GM12872 (cell line): ENCODE measurements around the gene ZNF571.

Experiments used
- TF ChIP-seq, protein P1 (sequence below): IDR thresholded peaks from 3 replicates; pipeline ENCODE4 v1.5.1; 2011; ENCODE audit warnings: low read depth, mild to moderate bottlenecking, low read length, moderate library complexity; ENCODE audit not compliant: insufficient read depth

Gene ZNF571

DNA sequence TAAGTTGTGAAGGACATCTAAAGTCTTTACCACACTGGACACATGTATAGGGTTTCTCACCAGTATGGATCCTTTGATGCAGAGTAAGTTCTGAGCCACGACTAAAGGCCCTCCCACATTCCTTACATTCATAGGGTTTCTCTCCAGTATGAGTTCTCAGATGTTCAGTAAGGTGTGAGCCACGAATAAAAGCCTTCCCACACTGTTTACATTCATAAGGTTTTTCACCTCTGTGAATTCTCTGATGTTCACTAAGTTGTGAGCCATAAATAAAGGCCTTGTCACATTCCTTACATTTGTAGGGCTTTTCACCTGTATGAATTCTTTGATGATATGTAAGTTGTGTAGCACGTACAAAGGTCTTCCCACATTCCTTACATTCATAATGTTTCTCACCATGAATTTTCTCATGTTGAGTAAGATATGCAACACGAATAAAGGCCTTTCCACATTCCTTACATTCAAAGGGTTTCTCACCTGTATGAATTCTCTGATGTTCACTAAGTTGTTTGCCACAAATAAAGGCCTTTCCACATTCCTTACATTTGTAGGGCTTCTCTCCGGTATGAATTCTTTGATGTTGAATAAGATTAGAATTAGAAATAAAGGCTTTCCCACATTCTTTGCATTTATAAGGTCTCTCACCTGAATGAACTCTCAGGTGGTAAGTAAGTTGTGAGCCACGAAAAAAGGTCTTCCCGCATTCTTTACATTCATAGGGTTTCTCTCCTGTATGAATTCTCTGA lies 29.8 kb downstream of the ZNF571 start:
- TF ChIP-seq, protein P1, sequence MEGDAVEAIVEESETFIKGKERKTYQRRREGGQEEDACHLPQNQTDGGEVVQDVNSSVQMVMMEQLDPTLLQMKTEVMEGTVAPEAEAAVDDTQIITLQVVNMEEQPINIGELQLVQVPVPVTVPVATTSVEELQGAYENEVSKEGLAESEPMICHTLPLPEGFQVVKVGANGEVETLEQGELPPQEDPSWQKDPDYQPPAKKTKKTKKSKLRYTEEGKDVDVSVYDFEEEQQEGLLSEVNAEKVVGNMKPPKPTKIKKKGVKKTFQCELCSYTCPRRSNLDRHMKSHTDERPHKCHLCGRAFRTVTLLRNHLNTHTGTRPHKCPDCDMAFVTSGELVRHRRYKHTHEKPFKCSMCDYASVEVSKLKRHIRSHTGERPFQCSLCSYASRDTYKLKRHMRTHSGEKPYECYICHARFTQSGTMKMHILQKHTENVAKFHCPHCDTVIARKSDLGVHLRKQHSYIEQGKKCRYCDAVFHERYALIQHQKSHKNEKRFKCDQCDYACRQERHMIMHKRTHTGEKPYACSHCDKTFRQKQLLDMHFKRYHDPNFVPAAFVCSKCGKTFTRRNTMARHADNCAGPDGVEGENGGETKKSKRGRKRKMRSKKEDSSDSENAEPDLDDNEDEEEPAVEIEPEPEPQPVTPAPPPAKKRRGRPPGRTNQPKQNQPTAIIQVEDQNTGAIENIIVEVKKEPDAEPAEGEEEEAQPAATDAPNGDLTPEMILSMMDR: no peak

DNA sequence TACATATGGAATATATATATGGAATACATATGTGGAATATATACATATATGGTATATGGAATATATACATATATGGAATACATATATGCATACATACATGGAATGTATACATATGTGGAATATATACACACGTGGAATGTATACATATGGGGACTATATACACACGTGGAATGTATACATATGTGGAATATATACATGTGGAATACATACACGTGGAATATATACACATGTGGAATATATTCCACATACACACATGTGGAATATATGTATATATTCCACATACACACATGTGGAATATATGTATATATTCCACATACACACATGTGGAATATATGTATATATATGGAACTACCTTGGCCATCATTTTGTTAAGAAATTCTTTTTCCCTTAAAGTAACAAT lies 31.1 kb downstream of the ZNF571 start:
- TF ChIP-seq, protein P1: no peak

DNA sequence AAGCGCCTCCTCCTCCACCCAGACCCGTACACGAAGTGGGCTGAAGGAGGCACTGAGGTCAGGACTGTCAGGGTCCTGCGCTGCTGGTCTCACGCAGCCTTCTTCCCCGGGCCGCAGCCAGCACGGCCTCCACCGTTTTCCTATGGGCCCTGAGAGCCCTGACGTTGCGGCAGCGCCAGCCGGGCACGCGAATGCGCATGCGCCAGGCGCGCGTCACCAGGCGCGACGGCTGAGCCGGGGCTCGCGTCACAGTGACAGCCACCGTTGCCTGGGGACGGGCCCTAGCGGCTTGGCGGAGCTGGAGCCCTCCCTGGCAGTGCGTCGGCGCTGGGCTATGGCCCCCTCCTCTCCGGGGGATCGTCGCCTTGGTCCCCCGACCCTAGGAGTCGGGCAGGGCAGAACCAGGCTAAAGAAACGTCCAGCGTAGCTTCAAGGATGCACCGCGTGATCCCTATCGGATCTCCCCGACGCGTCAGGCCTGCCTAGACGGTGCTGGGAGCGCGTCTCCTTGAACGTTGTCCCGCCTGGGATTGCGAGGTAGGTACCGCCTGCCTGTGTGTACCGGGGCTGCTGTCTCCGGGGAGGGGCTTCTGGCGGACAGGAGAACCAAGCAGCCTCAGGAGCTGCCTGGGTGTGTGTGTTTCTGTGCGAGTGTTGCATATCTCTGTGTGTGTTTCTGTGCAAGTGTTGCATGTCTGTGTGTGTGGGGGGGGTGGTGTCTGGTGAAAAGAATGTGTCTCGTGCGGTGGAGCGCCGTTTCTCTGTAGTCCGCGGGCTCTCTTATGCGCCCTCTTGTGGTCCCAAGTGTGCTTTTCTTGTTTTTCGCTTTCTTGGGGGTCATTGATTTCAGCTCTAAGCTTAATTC lies 43.2 kb downstream of the ZNF571 start:
- TF ChIP-seq, protein P1: peak; percentile 38; the same call in 2 of the 3 replicates

DNA sequence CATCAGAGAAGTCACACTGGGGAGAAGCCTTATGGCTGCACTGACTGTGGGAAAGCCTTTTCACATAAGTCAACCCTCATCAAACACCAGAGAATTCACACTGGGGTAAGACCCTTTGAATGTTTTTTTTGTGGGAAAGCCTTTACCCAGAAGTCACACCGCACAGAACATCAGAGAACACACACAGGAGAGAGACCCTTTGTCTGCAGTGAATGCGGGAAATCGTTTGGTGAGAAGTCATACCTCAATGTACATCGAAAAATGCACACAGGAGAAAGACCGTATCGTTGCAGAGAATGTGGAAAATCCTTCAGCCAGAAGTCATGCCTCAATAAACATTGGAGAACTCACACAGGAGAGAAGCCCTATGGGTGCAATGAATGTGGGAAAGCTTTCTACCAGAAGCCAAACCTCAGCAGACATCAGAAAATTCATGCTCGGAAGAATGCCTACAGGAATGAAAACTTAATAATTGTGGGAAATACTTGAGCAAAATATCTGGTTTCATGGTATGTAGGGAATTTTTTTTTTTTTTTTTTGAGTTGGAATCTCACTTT lies 57.1 kb downstream of the ZNF571 start:
- TF ChIP-seq, protein P1: no peak

DNA sequence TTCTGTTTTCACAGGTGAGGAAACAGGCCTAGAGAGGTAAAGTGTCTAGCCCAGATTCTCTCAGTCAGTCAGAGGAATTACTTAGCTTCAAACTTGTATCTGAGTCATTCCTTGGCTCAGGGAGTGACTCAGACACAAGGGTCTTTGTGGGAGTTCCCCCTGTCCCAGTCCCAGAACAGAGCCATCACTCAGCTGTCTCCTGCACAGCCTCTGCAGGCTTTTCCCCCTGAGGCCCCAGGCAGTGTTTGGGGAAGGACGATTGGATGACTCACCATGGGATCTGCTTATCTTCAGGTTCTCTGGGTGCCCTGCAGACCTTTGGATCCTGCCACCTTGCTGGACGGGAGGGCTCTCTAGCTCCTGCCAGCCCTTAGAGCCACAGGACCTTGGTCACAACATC lies 74.7 kb downstream of the ZNF571 start:
- TF ChIP-seq, protein P1: no peak
